ENCODE measurements around the gene COL27A1.

GRCh38 chr9:114317665-114318357 lies 162.5 kb downstream of the COL27A1 start:
- TF ChIP-seq, protein P1, sequence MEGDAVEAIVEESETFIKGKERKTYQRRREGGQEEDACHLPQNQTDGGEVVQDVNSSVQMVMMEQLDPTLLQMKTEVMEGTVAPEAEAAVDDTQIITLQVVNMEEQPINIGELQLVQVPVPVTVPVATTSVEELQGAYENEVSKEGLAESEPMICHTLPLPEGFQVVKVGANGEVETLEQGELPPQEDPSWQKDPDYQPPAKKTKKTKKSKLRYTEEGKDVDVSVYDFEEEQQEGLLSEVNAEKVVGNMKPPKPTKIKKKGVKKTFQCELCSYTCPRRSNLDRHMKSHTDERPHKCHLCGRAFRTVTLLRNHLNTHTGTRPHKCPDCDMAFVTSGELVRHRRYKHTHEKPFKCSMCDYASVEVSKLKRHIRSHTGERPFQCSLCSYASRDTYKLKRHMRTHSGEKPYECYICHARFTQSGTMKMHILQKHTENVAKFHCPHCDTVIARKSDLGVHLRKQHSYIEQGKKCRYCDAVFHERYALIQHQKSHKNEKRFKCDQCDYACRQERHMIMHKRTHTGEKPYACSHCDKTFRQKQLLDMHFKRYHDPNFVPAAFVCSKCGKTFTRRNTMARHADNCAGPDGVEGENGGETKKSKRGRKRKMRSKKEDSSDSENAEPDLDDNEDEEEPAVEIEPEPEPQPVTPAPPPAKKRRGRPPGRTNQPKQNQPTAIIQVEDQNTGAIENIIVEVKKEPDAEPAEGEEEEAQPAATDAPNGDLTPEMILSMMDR (IDR thresholded peaks at IDR 0.05), result no peak
- TF ChIP-seq POLR2A (IDR thresholded peaks at IDR 0.05), result no peak

All from testis (tissue), 2 donors.